ENCODE measurements around the gene TMEM184B.

TMEM184B gene

GRCh38 chr22:38226853-38227649 lies 45.8 kb downstream of the TMEM184B start:
- no peaks in the 10 kb centered on the region for H3K9me3 ChIP-seq
- no peak for DNase-seq
- peaks cover 0 to 57% (median 8%) of the 10 kb centered on the region in 4 donors for H3K4me1 ChIP-seq
- peak overlapping the region; percentile 8 to 67 for H3K27ac ChIP-seq
- no peak for TF ChIP-seq CTCF (IDR thresholded peaks at IDR 0.05)
- intact Hi-C loops (cut with DNase I; ENCODE audit: low total_unique reads): no loop called here
- peaks cover 48 to 83% (median 79%) of the 10 kb centered on the region in 3 donors for H3K36me3 ChIP-seq
- no peaks in the 10 kb centered on the region for H3K27me3 ChIP-seq
- no peak overlapping the region for H3K4me3 ChIP-seq

- H3K27me3 ChIP-seq: no peaks in the 10 kb centered on the region
- no peak overlapping the region for H3K4me3 ChIP-seq
- intact Hi-C loops (cut with DNase I; ENCODE audit: low total_unique reads): no loop called here
- no peak for TF ChIP-seq CTCF (IDR thresholded peaks at IDR 0.05)
- peak overlapping the region; percentile 6 to 22 for H3K27ac ChIP-seq
- no peak for DNase-seq
- no peaks in the 10 kb centered on the region for H3K9me3 ChIP-seq
- peaks cover 6 to 65% (median 29%) of the 10 kb centered on the region in 4 donors for H3K4me1 ChIP-seq
- peaks cover 35 to 78% (median 64%) of the 10 kb centered on the region in 3 donors for H3K36me3 ChIP-seq
Observed at GRCh38 chr22:38223289-38223960, 49.4 kb downstream of the TMEM184B start.

GRCh38 chr22:38222797-38223119 lies 50.1 kb downstream of the TMEM184B start:
- H3K27ac ChIP-seq: peak overlapping the region; percentile 6 to 22
- H3K27me3 ChIP-seq: no peaks in the 10 kb centered on the region
- no peaks in the 10 kb centered on the region for H3K9me3 ChIP-seq
- no peak overlapping the region for H3K4me3 ChIP-seq
- TF ChIP-seq CTCF (IDR thresholded peaks at IDR 0.05): no peak
- H3K4me1 ChIP-seq: peaks cover 10 to 65% (median 34%) of the 10 kb centered on the region in 4 donors
- intact Hi-C loops (cut with DNase I; ENCODE audit: low total_unique reads): no loop called here
- no peak for DNase-seq
- H3K36me3 ChIP-seq: peaks cover 30 to 71% (median 59%) of the 10 kb centered on the region in 3 donors

- no peak for TF ChIP-seq CTCF (IDR thresholded peaks at IDR 0.05)
- peaks cover 24 to 65% (median 53%) of the 10 kb centered on the region in 3 donors for H3K36me3 ChIP-seq
- H3K9me3 ChIP-seq: no peaks in the 10 kb centered on the region
- H3K4me1 ChIP-seq: peaks cover 10 to 60% (median 35%) of the 10 kb centered on the region in 4 donors
- H3K27ac ChIP-seq: peak overlapping the region; percentile 6 to 50
- H3K27me3 ChIP-seq: no peaks in the 10 kb centered on the region
- intact Hi-C loops (cut with DNase I; ENCODE audit: low total_unique reads): no loop called here
- no peak for DNase-seq
- H3K4me3 ChIP-seq: no peak overlapping the region
Observed at GRCh38 chr22:38221908-38222796, 50.7 kb downstream of the TMEM184B start.

GRCh38 chr22:38221407-38221806 lies 51.4 kb downstream of the TMEM184B start:
- H3K36me3 ChIP-seq: peaks cover 16 to 62% (median 46%) of the 10 kb centered on the region in 3 donors
- H3K27me3 ChIP-seq: no peaks in the 10 kb centered on the region
- no peak overlapping the region for H3K4me3 ChIP-seq
- DNase-seq: no peak
- H3K27ac ChIP-seq: peak overlapping the region; percentile 86 to 92
- no peak for TF ChIP-seq CTCF (IDR thresholded peaks at IDR 0.05)
- no peaks in the 10 kb centered on the region for H3K9me3 ChIP-seq
- peaks cover 10 to 52% (median 35%) of the 10 kb centered on the region in 4 donors for H3K4me1 ChIP-seq
- intact Hi-C loops (cut with DNase I; ENCODE audit: low total_unique reads): no loop called here

All from tibial artery (tissue), 4 donors.